Left kidney (tissue), 2 donors: Measurements from ENCODE around the gene PARD6B. TPM values are rescaled to one million over a fixed set of nuclear protein-coding genes. Genes with fewer than 3 reads are reported as not detected.
A peak's percentile ranks its signal among the peaks of the same experiment; 100 is the strongest.
"Not testable (repeated sequence)": the region's sequence is repeated elsewhere in the genome, so short reads cannot be mapped to it uniquely, and the experiment has no call there.

Source experiments
- DNase-seq: peaks from one replicate; pipeline ENCODE4 v3.0.0-alpha.2; 2013
- polyA plus RNA-seq: library from polyadenylated mRNA; unstranded; fragments of 120-200 nt; gene quantifications from one replicate; pipeline ENCODE4 v1.2.1, GENCODE V29; 2013; ENCODE audit not compliant: insufficient read length

PARD6B gene
- polyA plus RNA-seq, 1 donor: 30.2 TPM

DNA sequence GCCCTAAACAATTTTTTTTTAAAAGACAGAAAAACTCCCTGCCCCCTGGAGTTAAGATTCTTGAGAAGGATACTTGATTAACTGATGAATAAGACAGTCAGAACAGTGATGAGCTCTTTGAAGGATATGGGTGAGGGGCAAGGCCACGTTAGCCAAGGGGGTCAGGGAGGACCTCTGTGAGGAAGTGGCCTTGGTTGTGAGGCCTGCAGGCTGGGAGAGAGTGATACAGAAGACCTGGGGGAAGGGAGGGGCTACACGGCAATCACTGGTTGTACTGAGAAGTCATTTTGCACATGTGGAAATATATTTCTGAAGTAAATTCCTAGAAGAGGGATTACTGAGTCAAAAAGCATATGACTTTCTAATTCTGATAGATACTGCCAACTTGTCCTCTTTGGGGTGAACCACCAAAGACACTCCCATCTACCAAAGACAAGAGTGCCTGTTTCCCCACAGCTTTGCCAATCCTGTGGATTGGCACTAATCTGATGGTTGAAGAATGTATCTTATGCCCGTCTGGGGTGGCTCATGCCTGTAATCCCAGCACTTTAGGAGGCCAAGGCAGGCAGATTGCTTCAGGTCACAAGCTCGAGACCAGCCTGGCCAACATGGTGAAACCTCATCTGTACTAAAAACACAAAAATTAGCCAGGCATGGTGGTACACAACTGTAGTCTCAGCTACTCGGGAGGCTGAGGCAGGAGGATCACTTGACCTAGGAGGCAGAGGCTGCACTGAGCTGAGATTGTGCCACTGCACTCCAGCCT lies 41.2 kb downstream of the PARD6B start:
- DNase-seq: no peak

DNA sequence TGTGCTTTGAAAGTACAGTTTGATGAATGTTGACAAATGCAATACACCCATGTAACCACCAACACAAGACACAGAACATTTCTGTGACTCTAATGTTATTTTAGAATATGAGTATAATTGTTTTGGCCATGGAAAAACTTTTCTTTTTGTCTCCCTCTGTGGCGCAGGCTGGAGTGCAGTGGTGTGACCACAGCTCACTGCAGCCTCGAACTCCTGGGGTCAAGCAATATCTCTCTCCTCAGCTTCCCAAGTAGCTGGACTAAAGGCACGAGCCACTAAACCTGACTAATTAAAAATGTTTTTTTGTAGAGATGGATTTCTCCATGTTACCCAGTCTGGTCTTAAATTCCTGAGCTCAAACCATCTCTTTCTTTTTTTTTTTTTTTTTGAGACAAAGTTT lies 43.1 kb downstream of the PARD6B start:
- DNase-seq: no peak

DNA sequence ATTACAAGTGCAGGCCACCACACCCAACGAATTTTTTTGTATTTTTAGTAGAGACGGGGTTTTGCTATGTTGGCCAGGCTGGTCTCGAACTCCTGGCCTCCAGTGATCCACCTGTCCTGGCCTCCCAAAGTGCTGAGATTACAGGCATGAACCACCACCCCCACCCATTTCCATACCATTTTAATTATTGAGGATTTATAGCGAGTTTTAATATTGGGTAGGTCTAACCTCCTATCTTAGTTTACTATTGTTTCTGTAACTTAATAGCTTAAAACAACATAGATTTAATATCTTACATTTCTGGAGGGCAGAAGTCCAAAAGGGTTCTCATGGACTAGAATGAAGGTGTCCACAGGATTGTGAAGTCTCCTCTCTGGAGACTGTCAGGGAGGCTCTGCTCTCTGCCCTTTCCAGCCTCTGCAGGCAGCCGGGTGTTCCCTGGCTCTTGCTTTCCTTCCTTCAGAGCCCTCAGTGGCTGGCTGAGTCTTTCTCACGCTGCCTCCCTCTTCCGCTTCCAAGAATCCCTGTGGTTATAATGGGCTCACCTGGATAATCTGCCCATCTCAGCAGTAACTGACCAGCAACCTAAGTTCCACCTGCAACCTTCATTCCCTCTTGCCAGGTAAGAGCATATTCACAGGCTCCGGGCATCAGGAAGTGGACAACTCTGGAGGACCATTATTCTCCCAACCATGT lies 44.9 kb downstream of the PARD6B start:
- no peak for DNase-seq

- no peak for DNase-seq
Observed at GRCh38 chr20:50777373-50777772, 46.0 kb downstream of the PARD6B start.

GRCh38 chr20:50778994-50779393 lies 47.6 kb downstream of the PARD6B start:
- DNase-seq: not testable (repeated sequence)

- no peak for DNase-seq
Observed at GRCh38 chr20:50783390-50783789, 52.0 kb downstream of the PARD6B start.

DNA sequence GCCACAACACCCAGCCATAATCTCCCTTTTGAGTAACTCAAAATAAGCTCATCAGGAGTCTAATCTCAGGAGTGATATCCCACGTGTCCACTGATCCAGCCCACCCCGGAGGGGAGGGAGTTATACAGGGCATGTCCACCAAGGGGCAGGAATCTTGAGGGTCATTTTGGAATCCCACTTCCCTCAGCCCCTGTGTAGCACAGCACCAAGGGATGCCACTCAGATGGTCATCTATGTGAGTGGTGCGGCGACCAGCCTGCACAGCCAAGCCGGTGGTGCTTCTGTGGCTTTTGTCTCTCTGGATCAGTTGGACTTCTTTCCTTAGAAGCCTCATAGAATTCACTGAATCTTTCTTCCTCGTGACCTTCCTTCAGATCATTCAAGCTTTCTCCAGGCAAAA lies 52.5 kb downstream of the PARD6B start:
- DNase-seq: no peak

GRCh38 chr20:50784464-50784863 lies 53.1 kb downstream of the PARD6B start:
- no peak for DNase-seq

DNA sequence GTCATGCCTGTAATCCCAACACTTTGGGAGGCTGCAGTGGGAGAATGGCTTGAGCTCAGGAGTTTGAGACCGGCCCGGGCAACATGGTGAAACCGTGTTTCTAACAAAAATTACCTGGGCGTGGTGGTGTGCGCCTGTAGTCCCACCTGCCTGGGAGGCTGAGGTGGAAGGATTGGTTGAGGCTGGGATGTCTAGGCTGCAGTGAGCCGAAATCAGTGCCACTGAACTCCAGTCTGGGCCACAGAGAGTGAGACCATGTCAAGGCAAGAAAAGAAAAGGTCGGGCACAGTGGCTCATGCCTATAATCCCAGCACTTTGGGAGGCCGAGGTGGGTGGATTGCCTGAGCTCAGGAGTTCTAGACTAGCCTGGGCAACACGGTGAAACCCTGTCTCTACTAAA lies 55.3 kb downstream of the PARD6B start:
- DNase-seq: no peak

- no peak for DNase-seq
Observed at GRCh38 chr20:50787181-50787580, 55.8 kb downstream of the PARD6B start.

DNA sequence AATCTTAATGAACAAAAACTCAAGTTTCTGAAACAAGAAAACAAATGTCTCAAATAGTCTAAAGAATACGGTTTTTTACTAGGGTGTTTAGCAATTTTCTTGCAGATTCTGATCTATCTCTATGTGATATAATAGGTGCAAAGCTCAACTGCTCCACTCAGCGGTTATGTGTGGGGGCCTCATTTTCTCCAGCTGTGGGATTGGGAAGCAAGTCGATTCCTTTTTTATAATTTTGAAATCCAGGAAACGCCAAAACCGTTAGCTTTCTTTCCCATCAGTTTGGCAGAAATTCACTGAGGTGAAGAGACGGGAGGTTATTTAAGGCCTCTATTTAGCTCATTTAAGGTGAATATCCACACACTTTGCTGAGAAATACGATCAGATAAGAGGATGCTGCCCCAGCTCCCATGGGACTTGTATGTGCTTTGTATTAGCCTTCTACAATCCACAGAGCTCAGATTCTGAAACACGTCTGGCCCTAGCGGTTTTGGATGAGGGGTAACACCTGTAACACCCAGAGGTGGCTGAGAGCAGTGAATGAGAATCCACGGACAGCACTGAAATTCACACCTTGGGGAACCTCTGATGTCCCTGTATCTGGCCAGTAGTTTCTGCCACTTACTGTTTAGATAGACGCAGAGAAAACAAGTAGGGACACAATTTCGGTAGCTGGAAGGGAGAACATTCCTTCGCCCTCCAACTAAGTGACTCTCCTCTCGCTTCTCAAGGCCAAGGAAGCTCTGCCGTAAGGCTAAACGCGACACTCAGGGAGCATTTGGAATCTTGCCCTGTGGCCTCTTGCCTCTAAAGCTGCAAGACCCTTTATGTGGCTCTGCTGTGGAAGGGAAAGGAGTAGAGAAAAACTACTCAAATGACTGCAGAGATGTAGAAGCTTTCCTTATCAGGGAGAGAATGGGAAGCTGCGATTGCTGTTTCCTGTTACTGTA lies 56.9 kb downstream of the PARD6B start:
- DNase-seq: peak; percentile 56

GRCh38 chr20:50789968-50790650 lies 58.7 kb downstream of the PARD6B start:
- no peak for DNase-seq

DNA sequence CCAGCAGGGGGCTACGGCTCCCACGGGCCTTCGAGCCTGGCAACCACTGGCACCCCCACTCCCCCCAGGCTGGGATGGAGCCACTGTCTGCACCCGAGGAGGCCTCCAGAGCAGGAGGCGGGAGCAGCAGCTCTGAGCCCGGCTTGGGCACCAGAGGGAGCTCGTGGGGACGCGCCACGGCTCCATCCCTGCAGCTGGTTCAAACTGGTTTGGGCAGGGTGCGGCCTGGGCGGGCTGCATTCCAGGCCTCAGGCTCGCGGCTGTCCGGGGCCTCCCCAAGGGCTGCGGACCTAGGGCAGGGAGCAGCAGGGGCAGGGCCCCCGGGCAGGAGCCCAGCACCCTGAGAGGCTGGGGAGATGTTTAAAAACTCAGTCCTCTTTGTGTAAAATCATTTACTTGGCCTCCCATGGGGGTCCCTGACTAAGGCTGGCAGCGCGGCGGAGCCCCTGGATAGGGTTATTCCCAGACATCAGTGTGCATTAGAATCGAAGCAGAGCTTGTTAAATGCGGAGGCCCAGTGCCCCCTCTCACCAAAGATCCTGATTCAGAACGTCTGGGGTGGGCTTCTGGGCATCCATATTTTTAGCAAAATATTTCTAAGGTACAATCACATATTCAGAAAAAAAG lies 59.4 kb downstream of the PARD6B start:
- DNase-seq: peak; percentile 92

GRCh38 chr20:50792708-50793574 lies 61.6 kb downstream of the PARD6B start:
- no peak for DNase-seq

- DNase-seq: not testable (repeated sequence)
Observed at GRCh38 chr20:50793575-50794016, 62.2 kb downstream of the PARD6B start.

DNA sequence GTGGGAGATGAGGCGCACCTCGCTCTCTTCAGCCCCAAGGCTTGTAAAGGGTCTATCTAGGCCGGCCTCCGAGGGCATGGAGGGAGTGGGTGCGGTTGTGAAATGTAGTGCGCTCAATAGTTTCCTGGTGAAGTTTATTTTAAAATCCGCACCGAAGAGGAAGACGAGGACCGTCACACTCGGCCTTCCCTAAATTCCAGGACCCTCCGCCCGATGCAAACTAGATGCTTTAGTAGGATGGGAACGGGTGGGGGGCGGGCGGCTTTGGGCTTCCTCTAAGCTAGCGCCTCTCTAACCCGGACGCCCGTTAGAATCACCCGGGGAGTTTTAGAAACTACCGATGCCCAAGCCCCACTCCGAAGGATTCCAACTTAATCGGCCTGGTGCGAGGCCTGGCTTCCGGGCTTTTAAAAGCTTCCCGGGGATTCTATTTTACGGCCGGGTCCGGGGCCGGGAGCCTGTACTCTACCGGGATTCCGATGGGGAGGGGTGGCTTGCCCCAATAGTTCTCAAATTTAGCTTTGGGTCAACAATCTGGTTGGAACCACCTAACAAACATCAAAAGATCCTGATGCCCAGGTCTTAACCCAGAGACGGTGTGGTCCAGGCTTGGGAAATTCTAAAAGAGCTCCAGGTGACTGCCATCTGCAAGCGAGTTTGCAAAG lies 62.9 kb downstream of the PARD6B start:
- DNase-seq: no peak

DNA sequence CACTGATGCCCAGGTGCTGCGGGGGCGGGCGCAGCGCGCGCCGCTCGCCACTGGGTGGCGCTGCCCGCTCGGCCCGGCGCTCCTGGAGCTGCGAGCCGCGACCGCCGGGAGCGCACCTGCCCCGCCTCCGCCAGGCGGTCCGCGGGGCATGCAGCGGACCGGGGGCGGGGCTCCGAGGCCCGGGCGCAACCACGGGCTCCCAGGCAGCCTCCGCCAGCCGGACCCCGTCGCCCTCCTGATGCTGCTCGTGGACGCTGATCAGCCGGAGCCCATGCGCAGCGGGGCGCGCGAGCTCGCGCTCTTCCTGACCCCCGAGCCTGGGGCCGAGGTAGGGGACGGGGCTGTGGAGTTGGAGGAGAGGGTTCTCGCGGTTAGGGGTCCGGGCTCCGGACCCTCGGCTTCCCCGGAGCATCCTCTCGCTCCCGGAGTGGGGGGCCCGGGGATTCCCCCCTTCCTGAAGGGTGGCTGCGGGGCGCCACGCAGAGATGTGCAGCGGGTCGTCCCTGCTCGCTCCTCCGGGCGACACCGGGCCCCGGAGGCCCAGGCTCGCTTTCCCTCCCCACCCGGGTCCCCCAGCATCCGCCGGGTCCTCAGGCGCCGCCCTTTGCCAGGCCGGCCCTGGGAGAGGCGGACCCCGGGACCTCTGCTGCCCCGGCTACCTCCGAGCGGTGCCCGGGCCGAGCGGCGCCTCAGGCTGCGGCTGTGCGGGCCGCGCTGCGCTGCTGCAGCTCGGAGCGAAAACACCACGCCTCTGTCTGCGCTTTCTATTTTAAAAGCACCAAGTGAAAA lies 63.7 kb downstream of the PARD6B start, which contains the start of gene BCAS4:
TSS of gene BCAS4 (plus strand) at position 216 of the 789 bp plus-strand sequence. CDS start at position 239, 23 bp downstream.
- peak; percentile 84 for DNase-seq

DNA sequence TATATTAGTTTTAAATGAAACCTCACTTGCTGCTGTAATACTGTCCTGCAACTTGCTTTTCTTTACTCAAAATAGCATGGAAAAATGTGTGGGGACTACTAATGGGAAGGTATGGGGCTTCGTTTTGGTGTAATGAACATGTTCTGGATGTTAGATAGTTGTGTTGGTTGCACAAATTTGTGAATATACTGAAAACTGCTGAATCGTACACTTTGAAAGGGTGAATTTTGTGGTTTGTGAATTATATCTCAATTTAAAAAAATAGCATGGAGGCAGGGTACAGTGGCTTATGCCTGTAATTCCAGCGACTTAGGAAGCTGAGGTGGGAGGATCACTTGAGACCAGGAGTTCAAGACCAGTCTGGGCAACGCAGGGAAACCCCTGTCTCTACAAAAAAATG lies 65.8 kb downstream of the PARD6B start:
- DNase-seq: no peak

DNA sequence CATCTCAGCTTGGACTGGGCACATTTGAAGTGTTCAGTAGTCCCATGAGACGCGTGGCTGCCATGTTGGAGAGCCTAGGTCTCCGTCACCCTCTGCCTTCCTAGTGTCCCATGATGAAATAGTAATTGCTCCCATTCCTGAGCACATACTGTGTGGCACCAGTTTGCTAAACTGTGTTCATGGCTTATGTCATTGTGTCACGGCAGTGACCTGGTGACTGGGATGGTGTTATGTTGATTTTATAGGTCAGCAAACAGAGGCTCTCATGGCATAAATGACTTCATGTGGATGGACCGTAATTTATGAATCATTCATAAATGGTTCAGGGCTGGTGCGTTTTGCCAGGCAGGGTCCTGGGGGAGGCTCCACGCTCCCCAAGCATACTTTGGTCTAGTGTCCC lies 67.3 kb downstream of the PARD6B start:
- no peak for DNase-seq
